ENCODE results near the gene C20orf173.

DNA sequence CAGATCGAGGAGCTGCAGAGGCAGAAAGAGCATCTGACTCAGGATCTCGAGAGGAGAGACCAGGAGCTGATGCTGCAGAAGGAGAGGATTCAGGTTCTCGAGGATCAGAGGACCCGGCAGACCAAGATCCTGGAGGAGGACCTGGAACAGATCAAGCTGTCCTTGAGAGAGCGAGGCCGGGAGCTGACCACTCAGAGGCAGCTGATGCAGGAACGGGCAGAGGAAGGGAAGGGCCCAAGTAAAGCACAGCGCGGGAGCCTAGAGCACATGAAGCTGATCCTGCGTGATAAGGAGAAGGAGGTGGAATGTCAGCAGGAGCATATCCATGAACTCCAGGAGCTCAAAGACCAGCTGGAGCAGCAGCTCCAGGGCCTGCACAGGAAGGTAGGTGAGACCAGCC, 26.2 kb downstream of the C20orf173 start:
- no peak for TF ChIP-seq POLR2A (IDR thresholded peaks at IDR 0.05)
- TF ChIP-seq, protein P1, sequence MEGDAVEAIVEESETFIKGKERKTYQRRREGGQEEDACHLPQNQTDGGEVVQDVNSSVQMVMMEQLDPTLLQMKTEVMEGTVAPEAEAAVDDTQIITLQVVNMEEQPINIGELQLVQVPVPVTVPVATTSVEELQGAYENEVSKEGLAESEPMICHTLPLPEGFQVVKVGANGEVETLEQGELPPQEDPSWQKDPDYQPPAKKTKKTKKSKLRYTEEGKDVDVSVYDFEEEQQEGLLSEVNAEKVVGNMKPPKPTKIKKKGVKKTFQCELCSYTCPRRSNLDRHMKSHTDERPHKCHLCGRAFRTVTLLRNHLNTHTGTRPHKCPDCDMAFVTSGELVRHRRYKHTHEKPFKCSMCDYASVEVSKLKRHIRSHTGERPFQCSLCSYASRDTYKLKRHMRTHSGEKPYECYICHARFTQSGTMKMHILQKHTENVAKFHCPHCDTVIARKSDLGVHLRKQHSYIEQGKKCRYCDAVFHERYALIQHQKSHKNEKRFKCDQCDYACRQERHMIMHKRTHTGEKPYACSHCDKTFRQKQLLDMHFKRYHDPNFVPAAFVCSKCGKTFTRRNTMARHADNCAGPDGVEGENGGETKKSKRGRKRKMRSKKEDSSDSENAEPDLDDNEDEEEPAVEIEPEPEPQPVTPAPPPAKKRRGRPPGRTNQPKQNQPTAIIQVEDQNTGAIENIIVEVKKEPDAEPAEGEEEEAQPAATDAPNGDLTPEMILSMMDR (IDR thresholded peaks at IDR 0.05): no peak

Data from heart left ventricle (tissue), 13 donors.